GM21825 (cell line): ENCODE measurements around the gene TRAM2.
"Not testable (repeated sequence)": the region's sequence is repeated elsewhere in the genome, so short reads cannot be mapped to it uniquely, and the experiment has no call there.

Source experiments
- ATAC-seq: cut with Tn5 transposase; IDR thresholded peaks from one replicate; pipeline ENCODE4 v1.9.1; 2021; ENCODE audit warnings: mild to moderate bottlenecking, moderate library complexity; ENCODE audit not compliant: unreplicated experiment

Gene TRAM2

GRCh38 chr6:52497652-52498408 lies 79.0 kb downstream of the TRAM2 start:
- ATAC-seq, result peak; percentile 84

- ATAC-seq, result no peak
Observed at GRCh38 chr6:52496631-52497030, 80.2 kb downstream of the TRAM2 start.

- no peak for ATAC-seq
Observed at GRCh38 chr6:52495922-52496321, 80.9 kb downstream of the TRAM2 start.

GRCh38 chr6:52494298-52495072 lies 82.4 kb downstream of the TRAM2 start:
- no peak for ATAC-seq

- no peak for ATAC-seq
Observed at GRCh38 chr6:52493669-52494068, 83.2 kb downstream of the TRAM2 start.

- peak; percentile 48 for ATAC-seq
Observed at GRCh38 chr6:52491203-52492069, 85.4 kb downstream of the TRAM2 start.

- ATAC-seq, result no peak
Observed at GRCh38 chr6:52489881-52490280, 87.0 kb downstream of the TRAM2 start.

GRCh38 chr6:52483671-52484003 lies 93.2 kb downstream of the TRAM2 start:
- no peak for ATAC-seq

GRCh38 chr6:52482903-52483670 lies 93.8 kb downstream of the TRAM2 start:
- ATAC-seq, result no peak

GRCh38 chr6:52475307-52475706 lies 101.6 kb downstream of the TRAM2 start:
- no peak for ATAC-seq

GRCh38 chr6:52474173-52474572 lies 102.7 kb downstream of the TRAM2 start:
- no peak for ATAC-seq

GRCh38 chr6:52461194-52461593 lies 115.7 kb downstream of the TRAM2 start:
- not testable (repeated sequence) for ATAC-seq

- no peak for ATAC-seq
Observed at GRCh38 chr6:52457096-52457495, 119.8 kb downstream of the TRAM2 start.

GRCh38 chr6:52454556-52454955 lies 122.3 kb downstream of the TRAM2 start:
- no peak for ATAC-seq
